ENCODE data around the gene TMEM238. TPM values are rescaled to one million over a fixed set of nuclear protein-coding genes. Genes with fewer than 3 reads are reported as not detected.
A peak's percentile ranks its signal among the peaks of the same experiment; 100 is the strongest.

Gene TMEM238
- total RNA-seq, 1 donor from 2014 or later: 25.6 TPM

DNA sequence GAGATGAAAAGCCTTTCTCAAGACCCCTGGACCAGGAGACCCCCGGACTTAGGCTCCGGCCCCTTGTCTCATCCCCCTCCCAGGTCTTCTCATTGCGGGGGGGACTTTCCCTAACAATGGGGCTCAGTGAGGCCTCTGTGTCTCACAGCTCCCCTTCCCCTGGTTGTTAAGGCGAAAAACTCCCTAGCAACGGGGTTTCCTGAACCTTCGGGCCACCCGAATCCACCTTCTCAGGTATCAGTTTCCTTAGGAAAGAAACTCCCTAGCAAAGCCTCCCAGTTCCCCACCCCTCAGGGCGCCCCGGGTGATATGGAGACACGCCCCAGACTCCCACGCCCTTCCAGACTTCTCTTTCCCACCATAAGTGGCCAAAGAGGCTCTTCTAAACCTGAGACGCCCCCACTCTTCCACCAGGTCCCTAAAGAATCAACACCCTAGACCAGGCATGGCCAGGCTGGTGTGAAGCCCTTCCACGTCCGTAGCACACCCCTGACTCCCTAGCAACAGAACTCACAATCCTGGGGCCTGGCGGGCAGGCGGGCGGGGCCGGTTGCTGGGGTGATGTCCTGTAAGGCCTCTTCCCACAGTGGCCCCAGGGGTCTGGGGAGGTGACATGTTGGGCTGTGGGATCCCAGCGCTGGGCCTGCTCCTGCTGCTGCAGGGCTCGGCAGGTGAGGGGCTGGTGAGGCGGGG, 7.7 kb downstream of the TMEM238 start, which contains the start of gene TMEM190:
Gene TMEM190, plus strand, starts transcription at position 586 of the 693 bp plus-strand sequence. Its CDS starts 28 bp downstream, at position 614.
- ATAC-seq: peak; percentile 22

DNA sequence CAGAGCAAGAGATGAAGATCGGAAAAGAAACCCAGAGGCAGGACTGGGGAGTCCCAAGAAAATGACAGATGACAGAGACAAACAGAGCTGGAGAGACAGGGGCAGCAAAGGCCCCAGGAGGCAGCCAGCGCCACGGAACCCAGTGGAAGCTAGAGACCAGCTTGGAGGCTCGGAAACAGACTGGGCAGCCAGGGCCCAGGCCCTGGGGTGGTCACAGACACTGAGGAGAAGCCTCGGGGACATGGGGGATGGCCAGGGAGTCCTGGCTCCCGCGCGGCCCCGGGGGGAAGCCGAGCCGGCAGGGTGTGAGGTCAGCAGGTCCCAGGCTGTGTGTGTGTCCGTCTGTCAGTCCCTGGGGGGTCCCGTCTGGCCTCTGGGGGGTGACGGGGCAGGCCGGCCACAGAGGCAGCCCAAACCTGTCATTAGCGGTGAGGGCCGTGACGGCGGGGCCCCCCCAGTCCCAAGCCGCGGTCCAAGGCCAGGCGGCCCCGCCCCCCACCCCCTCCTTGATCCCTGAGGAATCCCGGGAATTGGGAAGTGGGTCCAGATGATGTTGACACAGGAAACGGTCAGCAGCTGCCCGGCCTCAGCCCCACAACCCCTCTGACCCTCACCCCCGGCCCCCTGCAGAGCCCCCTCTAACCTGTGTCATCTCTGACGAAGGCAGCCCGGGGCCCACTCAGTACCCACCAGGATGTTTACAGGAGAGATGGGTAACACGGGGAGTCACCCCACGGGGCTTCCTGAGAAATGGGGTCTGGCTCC, 9.9 kb downstream of the TMEM238 start:
- ATAC-seq: no peak

GRCh38 chr19:55373306-55373992, 10.6 kb downstream of the TMEM238 start:
- ATAC-seq: peak; percentile 16

DNA sequence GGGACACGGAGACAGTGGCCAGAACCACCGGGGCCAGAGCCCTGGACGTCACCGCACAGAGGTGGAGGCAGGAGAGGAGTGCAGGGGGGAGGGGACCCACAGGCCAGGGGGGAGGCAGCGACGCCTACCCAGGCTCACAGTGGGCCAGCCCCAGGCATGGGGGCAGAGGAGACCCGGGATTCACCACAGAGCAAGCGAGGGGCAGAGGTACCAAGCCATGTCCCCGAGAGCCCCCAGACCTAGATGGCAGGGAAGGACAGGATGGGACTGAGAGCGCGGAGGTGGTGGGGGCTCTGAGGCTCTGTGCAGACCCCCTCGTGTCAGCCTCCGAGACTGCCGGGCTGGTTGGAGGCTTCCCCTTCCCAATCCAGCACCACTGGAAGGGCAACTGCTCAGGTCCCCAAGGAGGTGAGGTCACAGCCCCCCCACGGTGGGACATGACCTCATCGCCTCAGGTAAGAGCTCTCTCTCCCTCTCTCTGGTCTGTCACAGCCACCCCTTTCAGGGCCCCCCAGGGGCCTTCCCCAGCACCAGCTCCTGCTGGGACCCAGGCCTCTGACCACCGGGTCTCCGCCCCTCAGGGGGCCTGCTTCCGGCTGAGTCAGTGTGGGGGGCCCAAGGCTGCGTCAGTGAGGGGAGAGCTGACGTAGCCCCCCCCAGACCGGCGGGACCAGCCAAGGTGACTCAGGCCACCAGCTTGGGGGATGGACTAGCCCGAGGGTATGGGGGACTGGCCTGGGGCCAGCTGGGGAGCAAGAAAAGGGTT, 11.6 kb downstream of the TMEM238 start:
- no peak for ATAC-seq

- no peak for ATAC-seq
These were observed 13.6 kb downstream of the TMEM238 start, which contains the start of gene IL11 for GRCh38 chr19:55370305-55370988. IL11 (minus strand) TSS chr19:55370463; CDS start chr19:55370310, 153 bp downstream.

GRCh38 chr19:55369653-55370304, 14.3 kb downstream of the TMEM238 start:
- peak; percentile 2 for ATAC-seq

DNA sequence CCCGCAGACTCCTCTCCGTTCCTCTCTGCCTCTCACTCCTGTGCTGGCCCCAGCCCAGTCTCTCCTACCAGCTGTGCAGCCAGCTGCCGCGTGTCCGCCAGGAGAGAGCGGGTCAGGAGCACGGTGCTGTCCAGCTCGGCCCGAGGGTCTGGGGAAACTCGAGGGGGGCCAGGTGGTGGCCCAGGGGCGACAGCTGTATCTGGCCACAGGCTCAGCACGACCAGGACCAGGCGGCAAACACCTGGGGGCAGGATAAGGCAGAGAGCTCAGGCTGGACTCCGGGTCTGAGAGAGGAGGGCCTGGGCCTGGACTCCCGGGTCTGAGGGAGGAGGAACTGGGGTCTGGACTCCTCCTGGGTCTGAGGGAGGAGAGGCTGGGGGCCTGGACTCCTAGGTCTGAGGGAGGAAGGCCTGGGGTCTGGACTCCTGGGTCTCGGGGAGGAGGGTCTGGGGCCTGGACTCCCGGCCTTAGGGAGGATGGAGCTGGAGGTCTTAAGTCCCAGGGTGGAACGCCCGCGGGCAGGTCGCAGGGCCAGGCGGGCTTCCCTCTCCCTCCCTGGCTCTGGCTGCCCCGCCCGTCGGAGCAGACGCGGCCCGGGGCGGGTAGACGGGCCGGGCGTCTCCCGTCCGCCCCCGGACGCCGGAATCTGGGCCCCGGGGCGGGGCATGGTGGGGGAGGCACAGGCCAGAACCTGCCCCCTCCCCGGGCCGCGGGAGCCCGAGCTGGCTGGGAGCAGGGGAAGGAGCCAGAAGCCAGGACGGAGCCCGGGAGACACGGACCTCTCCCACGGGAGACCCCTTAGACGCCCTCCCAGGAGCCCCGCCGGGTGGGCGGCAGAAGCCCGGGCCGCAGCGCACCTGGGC, 15.2 kb downstream of the TMEM238 start:
- ATAC-seq: peak; percentile 31

- ATAC-seq: no peak
These were observed 16.0 kb downstream of the TMEM238 start for GRCh38 chr19:55368106-55368505.

GRCh38 chr19:55366790-55367189, 17.3 kb downstream of the TMEM238 start:
- no peak for ATAC-seq

DNA sequence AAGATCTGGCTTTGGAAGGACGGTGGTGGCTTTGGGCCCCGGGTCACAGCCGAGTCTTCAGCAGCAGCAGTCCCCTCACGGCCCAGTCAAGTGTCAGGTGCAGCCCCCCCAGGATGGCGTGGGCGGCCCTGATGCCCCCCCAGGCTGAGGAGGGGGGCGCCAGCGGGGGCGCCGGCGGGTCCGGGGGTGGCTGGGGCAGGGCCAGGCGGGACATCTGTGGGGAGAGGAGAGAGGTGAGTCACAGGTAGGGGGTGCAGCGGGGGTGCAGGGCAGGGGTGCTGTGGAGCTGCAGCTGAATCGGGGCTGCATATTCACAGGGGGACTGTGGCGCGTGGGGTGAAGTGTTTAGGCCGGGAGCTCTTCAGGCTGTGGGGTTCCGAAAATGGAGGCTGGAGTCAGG, 18.1 kb downstream of the TMEM238 start:
- ATAC-seq: no peak

GRCh38 chr19:55365245-55365644, 18.8 kb downstream of the TMEM238 start:
- no peak for ATAC-seq

- no peak for ATAC-seq
These were observed 20.9 kb downstream of the TMEM238 start, which contains the start of gene GARIN5B for GRCh38 chr19:55362990-55363716. GARIN5B (minus strand) TSS chr19:55363260; CDS start chr19:55363066, 194 bp downstream.

GRCh38 chr19:55362174-55362989, 21.7 kb downstream of the TMEM238 start:
- ATAC-seq: no peak

GRCh38 chr19:55360902-55361301, 23.2 kb downstream of the TMEM238 start:
- ATAC-seq: no peak

DNA sequence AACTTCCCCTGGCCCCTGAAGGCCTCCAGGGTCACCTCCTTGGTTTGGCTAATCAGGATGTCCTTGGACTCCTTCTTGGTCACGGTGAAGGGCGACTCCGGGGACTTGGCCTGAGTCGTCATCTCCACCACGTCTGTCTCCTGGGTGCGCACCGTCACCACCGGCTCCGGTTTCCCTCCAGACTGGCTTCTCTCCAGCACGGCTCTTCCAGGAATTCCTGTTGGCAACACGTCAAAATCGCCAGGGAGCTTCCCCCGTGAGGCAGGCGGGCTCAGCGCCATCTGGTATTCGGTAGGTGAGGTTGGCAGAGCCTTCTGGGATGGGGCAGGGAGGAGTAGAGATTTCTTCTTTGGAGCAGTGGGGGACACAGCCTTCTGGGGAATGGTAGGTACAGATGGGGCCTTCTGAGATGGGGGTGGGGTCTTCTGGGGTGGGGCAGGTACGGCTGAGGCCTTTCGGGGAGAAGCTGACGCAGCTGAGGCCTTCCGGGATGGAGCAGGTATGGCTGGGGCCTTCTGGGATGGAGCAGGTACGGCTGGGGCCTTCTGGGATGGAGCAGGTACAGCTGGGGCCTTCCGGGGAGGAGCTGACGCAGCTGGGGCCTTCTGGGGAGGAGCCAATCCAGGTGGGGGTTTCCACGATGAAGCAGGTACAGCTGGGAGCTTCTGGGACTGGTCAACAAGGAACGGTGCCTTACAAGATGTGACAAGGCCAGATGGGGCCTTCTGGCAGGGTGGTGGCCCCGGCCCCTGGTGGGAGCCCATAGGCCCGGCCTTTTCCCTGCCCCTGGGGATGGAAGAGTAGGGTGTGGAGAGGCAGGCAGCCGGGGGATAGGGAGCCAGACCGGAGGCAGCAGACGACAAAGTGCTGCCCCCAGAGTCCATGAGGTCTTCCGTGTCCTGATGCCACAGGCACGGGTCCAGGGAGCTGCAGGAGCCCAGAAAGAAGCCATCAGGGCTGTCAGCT, 24.9 kb downstream of the TMEM238 start:
- ATAC-seq: no peak

GRCh38 chr19:55358493-55358892, 25.6 kb downstream of the TMEM238 start:
- no peak for ATAC-seq

DNA sequence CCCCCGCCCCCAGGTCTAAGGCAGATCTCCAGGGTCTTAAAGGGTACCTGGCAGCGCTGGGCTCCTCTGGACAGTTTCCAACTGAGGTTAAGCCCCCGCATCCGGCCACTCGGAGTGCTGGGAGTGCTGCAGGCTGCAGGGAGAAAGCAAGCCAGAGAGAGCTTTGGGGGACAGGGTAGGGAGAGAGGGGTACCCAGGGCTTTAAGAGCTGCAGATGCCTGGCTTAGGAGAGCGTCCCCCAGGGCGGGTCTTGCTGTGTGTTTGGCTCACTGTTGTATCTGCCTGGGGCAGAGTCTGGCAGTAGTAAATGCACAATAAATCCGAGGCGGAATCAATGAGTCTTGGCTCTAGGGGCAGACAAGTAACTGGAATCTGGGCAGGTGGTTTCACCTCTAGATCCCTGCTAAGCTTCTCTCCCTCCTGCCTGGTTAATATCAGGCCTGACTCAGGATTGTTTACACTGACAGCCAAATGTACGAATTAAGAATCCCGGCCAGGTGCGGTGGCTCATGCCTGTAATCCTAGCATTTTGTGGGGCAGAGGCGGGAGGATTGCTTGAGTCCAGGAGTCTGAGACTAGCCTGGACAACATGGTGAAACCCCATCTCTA, 28.8 kb downstream of the TMEM238 start:
- peak; percentile 52 for ATAC-seq

Measured in esophagus mucosa (tissue), 1 donor.